ENCODE data around the gene DGKA.

DNA sequence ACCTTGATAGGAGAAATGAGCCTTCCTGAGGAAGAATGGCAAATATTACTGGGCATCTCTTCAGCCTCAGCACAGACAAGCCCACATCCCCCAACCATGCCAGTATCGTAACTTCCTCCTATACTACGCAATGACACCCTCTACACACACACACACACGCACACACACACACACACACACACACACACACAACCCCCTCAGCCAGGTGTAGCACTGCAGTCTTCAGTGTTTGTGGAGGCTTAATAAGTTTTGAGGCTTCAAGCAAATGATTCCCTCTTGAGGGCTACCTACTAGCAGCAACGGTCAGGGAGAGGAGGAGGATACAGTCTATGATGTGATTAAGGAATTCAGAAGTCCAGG is 1.6 kb downstream of the DGKA start:
- TF ChIP-seq ZNF561 (tag by site-specific recombination; IDR thresholded peaks at IDR 0.05; ENCODE audit: borderline replicate concordance) (no peak), ZNF133 (tag by site-specific recombination; IDR thresholded peaks at IDR 0.05) (no peak), ZSCAN16 (tag by site-specific recombination; IDR thresholded peaks at IDR 0.05) (no peak)
- TF ChIP-seq, protein P1, sequence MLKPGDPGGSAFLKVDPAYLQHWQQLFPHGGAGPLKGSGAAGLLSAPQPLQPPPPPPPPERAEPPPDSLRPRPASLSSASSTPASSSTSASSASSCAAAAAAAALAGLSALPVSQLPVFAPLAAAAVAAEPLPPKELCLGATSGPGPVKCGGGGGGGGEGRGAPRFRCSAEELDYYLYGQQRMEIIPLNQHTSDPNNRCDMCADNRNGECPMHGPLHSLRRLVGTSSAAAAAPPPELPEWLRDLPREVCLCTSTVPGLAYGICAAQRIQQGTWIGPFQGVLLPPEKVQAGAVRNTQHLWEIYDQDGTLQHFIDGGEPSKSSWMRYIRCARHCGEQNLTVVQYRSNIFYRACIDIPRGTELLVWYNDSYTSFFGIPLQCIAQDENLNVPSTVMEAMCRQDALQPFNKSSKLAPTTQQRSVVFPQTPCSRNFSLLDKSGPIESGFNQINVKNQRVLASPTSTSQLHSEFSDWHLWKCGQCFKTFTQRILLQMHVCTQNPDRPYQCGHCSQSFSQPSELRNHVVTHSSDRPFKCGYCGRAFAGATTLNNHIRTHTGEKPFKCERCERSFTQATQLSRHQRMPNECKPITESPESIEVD (tag by site-specific recombination; IDR thresholded peaks at IDR 0.05) = no peak
- TF ChIP-seq, protein P2, sequence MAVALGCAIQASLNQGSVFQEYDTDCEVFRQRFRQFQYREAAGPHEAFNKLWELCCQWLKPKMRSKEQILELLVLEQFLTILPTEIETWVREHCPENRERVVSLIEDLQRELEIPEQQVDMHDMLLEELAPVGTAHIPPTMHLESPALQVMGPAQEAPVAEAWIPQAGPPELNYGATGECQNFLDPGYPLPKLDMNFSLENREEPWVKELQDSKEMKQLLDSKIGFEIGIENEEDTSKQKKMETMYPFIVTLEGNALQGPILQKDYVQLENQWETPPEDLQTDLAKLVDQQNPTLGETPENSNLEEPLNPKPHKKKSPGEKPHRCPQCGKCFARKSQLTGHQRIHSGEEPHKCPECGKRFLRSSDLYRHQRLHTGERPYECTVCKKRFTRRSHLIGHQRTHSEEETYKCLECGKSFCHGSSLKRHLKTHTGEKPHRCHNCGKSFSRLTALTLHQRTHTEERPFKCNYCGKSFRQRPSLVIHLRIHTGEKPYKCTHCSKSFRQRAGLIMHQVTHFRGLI (tag by site-specific recombination; IDR thresholded peaks at IDR 0.05) = no peak
